Measurements from ENCODE around the gene SLC12A8.

GRCh38 chr3:125245521-125245920, 33.0 kb upstream of the SLC12A8 start:
- TF ChIP-seq CTCF (IDR thresholded peaks at IDR 0.05) (no peak), EZH2 (IDR thresholded peaks at IDR 0.05; ENCODE audit: borderline replicate concordance, insufficient read depth, low read depth, low read length, poor library complexity, severe bottlenecking) (no peak)

Data from B cell (primary cell).